MV-4-11 (cell line): ENCODE data around the gene STAC.
"Not testable (repeated sequence)": the region's sequence is repeated elsewhere in the genome, so short reads cannot be mapped to it uniquely, and the experiment has no call there.

ENCODE experiments used
- DNase-seq: peaks from one replicate; lab custom pipeline; 2025; lab: John Stamatoyannopoulos, UW

Gene STAC

DNA sequence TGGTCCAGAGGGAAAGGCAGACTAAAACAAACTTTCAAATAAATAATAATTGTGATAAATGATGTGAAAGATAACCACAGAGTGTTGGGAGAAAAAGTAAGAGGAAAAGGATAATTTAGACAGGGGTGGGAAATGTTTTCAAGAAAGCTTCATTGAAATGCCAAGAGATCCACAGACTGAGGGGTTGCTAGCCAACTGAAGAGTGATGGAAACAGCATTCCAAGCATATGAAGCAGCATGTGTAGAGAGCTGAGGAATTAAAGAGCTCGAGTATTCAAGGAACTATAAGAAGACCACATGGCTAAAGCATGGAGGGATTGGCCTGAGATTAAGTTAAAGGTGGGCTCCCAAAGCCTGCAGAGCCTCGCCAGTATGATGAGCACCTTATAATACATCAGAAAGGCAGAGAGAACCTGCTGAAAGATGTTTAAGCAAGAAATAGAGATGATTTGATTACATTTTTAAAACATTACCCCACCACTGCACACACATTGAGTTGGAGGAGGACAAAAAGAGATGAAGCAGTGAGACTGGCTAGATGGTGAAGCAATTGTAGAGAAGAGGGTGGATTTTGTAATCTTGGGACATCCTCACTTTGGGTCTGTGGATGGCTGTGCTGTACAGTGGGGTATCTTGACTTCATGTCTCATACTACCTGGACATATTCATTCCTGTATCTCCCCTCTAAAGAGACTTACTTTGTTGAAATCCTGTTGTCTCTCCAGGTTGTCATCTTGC lies 100.8 kb downstream of the STAC start:
- no peak for DNase-seq

DNA sequence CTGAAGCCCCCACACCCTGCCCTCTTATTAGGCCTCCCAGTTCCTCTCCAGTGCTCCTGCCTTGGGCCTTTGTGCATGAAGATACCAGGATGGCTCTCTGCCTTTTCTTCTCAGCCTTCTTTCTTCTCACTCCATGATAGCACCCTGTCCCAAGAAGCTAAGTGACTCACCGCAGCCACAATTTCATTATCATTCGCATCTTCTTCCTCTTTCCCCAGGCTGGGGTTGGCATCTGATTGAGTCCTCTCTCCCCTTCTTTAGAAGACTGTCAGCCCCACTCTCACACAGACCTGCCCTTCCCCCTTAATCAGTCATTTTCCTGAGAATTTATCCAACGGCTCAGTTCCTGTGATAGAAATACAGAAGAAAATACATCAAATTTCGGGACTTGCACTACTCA lies 102.0 kb downstream of the STAC start:
- peak; percentile 68 for DNase-seq

DNA sequence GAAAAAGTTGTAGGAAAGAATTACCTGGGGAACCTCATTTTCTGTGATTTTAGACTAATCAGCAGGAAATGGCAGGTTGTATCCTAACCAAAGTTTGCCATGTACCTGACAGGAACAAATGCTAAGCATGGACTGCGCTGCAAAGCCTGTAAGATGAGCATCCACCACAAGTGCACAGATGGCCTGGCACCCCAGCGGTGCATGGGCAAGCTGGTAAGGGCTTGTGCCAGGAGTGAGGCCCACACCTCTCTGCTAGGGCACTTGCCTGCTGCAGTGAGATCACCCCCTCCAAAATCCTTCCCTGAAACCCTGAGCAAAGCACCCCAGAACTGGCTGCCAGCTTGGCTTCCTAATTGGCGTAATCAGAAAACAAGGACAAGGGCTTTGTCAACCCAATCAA lies 102.6 kb downstream of the STAC start:
- no peak for DNase-seq

DNA sequence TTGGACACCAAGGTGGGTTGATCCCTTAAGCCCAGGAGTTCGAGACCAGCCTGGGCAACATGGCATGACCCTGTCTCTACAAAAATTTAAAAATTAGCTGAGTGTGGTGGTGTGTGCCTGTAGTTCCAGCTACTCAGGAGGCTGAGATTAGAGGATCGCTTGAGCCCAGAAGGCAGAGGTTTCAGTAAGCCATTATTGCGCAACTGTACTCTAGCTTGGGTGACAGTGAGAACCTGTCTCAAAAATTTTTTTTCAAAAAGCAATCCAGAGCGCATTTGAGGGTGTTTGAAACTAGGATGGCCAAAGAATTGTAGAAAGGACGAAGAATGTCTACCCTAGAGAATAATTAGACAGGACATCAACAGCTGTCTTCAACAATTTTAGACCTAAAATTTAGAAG lies 103.4 kb downstream of the STAC start:
- DNase-seq = peak; percentile 18

DNA sequence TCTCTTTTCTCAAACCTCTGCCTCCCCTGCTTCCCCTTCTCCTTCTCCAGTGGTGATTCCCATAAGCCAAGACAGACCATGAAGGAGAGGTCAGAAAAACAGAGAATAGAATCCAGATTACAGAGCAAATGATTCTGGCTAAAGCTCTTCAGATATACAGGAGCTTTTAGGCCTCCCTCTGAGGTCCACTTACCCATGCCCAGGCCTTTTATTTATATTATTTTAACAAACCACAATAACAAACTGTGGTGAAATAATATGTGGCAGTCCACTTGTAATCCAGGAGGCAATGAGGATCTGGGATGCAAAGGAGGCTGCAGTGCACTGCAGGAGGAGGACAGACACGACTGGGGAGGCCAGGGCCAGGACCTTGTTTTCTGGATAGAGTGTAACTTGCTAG lies 104.1 kb downstream of the STAC start:
- DNase-seq = no peak

DNA sequence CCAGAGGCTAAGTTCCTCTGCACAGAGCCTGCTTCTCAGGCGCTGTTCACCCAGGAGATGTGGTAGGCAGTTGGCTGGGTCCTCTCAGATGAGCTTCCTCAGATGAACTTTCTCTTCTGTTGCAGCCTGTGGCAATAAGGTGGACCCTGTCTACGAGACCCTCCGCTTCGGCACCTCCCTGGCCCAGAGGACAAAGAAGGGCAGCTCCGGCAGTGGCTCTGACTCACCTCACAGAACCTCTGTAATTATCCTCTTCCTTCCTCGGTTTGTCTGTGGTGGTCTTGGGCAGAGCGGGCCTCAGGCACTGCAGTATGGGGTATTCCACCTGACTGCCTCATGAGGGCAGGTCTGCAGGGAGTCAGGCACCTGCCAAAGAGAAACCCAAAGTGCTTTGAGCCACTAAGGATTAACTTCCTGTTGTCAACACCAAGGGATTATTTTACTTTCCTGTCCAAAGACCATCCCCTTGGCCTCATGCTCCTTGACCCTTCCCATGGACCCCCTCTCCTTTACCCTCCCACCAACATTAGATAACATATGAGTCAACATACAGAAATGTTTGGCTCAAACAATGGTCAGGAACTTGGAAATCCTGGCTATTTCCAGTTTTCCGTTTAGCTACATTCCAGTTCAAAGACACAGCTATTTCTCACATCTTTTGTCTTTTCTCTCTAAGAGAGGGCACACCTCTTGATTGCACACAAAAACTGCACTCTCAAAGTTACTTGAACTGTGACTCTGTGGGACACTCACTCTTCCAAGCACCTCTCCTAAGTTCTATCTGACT lies 105.9 kb downstream of the STAC start:
- DNase-seq = no peak

DNA sequence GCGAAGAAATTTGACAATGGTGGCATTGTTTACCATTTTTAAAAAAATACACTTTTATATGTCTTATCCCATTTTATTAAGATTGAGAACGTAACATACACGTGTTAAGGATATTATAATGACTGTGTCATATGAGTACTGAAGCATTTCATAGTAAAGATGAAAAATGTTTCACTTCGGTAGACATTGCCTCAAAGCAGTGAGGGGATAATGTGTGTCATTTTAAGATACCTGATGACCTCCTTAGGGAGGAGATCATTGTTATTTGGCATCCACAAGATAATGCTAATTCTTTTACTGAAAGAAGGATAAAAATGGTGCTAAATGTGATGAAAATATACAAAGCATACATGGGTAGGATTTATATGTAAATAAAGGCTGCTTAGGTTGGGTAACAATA lies 107.3 kb downstream of the STAC start:
- DNase-seq = no peak

DNA sequence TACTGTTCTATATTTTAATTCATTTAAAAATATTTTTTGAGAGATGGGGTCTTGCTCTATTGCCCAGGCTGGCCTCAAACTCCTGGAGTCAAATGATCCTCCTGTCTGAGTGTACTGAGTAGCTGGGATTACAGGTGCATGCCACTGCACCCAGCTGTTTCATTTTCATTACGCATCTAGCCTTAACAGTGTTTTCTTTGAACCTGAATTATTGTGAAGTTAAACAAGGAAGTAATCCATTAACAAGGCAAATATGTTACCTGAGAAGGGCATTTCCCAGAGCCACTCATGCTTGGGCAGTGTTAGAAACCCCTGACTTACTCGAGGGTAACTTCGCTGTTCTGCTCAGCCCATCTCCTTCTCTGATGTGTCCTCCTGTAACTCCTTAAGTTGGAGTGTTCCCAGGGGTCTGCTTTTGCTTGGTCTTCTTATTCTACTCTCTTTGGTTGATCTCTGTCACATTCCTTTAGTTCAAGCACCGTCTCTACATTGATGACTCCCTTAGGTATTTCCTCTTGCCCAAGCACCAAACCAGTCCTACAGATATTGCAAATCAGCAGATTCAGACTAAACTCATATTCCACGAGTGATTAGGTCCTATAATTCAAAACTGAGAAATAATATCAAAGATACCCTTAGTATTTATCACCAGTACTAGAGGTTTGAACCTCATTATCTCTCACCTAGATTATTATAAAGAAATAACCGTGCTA lies 107.9 kb downstream of the STAC start:
- no peak for DNase-seq

DNA sequence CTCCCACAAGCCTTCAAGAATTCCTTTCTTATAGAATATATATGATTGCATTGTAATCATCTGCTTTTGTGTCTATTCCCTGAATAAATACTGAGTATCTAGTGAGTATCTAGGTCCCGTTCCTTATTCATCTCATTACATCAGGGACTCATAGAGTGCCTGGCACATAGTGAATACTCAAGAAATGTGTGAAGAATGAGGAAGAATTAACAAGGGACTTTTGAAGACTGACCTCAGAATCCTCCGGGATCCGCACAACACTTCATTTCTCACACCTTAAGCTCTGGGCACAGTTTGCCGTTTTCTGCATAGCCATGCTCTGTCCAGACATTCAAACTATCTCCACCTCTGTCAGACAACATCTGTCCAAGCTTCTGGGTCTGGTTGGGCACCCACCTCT lies 108.8 kb downstream of the STAC start:
- DNase-seq = no peak

DNA sequence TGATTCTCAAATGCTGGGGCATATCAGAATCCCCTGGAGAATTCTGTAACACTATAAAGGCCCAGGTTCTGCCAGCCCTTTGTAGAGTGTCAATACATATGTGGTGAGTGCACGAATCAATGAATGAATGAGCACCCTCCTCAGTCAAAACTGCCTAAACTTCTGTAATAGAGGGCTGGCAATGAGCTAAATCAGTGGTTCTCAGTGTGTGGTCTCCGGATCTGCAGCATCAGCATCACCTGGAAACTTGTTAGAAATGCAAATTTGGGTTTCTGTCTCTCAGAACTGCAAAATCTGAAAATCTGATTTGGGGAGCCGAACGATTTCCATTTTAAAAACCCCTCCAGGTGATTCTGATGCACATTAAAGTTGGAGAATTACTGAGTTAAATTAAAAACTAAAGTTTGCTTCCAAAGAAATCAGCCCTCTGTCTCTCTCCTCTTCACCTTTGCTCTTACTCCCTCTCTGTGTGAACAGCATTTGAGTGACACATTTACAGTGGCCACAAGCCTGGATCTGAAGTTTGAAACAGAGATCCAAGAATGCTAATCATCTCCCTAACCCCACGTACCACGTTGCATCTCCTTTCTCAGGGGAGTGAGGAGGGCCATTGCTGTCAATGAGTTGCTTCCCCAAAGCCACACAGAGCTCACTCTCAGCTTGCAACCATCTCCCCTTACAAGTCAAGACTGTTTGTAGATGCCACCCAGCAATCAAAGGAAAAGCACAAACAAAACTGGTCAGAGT lies 109.5 kb downstream of the STAC start:
- DNase-seq = no peak

DNA sequence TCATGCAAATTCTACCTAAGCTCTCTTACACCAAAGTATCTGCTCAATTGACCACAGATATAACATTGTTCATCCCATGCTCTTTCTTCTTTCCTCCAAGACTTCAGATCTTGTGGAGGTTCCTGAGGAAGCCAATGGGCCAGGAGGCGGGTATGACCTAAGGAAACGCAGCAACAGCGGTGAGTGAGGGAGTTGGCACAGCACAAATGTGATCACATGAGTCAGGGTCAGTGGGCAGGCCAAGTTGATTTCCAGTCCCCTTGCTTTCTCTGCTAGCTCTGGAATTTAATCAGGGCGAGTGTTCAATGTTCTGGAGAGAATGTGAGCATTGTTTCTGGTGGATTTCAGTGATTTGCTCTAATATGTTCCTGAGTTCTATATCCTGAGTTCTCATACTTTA lies 112.7 kb downstream of the STAC start:
- DNase-seq = no peak

DNA sequence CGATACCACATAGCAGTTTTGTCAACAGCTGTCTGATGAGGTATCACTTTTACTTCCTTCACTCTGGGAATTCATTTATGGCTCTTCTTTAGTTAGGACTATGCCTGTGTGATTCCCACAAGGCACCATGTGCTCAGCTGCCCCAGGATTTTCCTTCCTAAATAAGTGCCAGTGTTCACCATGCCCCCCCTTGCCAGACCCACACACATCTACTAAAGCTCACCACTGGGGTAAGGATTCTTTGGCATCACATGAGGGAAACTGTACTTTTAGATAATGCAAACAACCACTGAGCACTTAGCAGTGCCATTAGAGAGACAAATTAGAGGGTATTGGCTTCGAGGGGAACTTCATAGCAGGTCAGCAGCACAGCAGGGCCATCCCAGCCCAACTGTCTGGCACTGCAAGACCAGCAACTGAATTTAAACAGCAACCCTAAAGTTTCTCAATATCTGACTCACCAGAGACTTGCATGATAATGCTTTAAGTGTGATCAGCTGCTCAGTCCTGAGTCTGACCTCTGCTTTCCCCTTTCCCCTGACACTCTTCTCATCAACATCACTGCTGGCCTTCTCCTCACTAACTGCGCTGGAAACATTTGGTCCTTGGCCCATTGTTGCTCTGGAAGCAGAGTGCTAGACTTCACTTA lies 114.3 kb downstream of the STAC start:
- peak; percentile 96 for DNase-seq

DNA sequence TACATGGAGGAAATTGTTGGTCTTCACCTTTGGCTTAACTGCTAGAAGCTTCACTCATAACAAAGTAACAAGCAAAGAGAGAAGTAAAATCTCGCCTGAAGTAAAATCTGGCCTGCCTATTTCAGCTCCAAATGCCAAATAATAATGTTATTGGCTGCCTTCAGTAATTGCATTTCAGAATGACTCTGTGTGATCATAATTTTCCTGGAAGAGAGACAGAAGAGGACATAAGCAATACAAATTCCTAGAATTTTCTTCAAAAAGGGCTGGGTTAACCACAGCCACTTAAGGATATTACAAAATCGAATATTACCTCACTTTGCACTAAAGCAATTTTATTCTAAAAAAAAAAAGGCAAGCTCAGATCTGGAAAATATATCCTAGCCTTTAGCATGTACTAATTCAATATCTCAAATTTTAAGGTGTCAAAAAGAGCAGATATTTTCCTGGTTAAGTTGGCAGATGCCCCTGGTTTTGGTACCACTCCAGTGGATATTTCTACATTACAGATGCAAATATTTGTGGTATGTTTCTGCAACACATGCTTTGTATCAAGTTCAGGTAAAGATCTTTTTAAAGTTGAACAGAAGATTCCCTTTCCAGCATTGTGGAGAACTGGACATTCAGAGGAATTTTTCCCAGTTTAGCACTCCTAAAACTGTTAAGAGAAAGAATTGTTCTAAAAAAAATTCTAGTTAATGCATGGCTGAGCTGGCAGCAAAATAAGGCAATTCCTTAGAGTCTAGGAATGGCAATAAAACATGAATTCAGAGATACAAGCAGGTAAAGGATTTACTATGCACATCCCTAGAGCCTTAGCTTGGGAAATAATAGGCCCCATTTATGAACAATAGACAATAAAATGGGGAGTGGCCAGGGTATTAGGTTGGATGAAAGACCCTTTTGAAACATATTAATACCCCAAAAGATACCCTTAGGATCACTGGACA lies 116.7 kb downstream of the STAC start:
- peak; percentile 91 for DNase-seq

DNA sequence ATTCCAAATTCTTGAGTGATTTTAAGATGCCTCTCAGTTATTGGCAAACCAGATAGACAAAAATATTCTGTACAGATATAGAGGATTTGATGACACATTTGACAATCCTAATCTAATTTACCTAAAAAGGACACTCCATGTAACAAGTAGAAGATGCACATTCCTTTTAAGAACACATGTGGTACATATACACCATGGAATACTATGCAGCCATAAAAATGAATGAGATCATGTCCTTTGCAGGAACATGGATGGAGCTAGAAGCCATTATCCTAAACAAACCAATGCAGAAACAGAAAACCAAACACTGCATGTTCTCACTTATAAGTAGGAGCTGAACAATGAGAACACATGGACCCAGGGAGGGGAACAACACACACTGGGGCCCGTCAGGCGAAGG lies 119.7 kb downstream of the STAC start:
- not testable (repeated sequence) for DNase-seq

DNA sequence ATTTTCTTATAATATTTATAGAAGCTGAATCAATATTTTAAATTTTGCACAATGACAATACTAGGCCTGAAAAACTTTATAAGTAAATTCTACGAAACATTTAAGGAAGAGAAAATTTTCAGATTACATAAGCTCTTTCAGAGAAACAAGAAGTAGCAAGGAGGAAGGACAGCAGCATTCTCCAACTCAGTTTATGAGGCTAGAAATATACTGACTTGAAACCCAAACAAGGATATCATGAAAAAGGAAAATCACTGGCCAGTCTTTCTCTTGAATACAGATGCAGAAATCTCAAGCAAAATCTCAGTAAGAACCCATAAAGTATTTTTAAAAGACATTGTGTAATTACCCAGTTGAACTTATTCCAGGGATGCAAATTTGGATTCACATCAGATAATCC lies 121.3 kb downstream of the STAC start:
- DNase-seq = peak; percentile 81

DNA sequence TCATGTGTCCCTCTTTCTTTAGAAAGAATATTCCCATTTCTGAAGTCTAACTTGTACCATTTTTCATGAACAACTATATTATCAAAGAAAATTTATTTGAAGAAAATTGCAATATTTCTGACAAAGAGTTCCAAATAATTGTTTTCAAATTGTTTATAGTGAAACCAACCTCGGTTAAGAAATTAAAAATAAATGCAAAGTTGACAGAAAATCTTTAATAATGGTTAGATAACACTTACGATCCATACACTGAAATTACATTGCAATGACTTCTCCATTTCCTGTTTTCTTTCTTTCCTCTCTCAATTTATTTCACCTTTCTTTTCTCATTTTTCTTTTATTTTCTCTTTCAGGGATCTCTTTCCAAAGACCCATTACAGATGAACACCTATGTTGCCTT lies 125.1 kb downstream of the STAC start:
- DNase-seq = no peak

DNA sequence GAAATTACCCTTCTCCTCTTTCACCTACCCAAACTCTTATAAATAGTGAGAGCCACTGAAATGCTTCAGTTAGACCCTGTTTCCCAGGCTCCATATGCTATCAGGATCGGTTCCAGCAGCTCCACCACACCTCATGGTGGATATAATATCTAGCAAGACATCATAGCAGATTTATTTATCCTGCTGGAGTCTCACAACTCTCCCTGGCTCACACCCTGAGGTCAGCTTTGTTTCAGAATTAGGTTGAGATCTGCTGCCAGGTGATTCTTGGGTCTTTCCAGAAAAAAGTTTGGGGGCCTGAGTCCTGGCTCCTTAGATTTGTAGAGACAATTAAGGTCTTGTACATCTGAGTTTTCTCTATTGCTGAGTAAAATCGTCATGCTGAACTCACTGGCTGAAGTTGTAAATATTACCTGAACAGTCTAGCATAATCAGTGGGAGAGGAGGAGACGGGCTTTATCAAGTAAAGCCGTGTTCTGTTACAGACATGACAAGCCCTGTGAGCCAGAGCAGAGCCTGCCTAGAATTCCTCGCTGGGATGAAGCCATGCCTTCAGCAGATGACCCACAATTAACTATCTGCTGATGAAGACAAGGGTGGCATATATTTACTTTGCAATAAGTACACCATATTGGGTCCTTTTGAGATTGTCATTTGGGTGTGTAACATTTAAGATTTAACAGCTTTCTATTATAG lies 131.6 kb downstream of the STAC start:
- DNase-seq = no peak

DNA sequence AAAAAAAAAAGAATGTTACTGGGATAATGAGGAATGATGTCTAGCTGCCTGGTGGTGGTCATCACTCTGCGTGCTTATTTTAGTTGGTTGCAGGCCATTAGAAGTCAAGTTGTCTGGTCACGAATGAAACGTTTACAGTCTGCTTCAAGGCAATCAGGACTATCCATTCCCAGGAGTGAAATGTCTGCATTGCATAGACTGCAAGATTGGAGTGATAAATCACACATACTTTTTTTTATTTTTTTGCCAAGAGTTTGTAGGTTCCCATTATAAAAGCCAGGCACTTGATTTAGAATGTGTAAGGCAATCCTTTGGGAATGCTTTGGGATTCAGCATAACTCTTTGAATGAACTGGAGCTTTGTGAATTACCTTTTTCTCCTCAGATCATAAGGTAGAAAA lies 132.3 kb downstream of the STAC start:
- no peak for DNase-seq

DNA sequence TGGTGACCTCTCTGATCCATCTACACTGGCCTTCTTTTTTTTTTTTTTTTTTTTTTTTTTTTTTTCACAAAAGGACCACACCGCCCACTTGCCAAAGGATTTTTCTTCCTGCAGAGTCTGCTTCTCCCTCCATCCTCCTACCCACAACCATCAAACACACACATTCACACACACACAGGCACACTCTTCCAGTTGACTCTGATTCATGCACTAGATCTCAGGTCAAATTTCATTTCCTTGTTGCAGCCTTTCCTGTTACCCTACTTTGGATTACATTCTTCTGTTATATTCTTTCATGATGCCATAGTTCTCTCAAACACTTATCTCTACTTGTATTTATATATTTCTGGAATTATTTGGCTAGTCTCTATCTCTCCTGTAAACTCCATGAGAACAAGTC lies 133.9 kb downstream of the STAC start:
- DNase-seq = peak; percentile 13

DNA sequence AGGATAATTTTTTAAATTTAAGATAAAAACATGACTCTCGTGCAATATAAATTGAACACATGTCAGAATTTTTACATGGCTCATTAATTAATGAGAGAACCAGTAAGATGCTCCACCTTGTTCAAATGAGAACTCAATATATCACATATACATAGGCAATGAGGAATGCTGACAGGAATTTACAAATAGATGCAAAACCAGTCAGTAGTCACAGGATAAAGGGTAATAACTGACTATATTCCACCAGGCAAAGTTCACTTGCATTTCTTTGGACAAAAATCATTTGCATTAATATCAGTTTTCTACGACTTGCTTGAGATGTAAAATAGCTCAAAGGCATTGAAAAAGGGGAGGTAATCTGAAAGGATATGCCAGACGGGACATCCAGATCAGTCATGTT lies 139.4 kb downstream of the STAC start:
- DNase-seq = no peak
